DLD1 (cell line): ENCODE results near the gene CDH22.

ENCODE experiments used
- in situ Hi-C: cut with HindIII; loops from 2 replicates; pipeline ENCODE4 v1.10.0; 2017; ENCODE audit warnings: low sequenced_read_pairs

CDH22 gene

GRCh38 chr20:46219190-46219589 is 89.1 kb downstream of the CDH22 start:
- in situ Hi-C loops: no loop called here

GRCh38 chr20:46218656-46219055 is 89.6 kb downstream of the CDH22 start:
- in situ Hi-C loops: no loop called here

GRCh38 chr20:46217583-46217982 is 90.7 kb downstream of the CDH22 start:
- in situ Hi-C loops: no loop called here

- in situ Hi-C loops: no loop called here
These were observed 91.4 kb downstream of the CDH22 start for GRCh38 chr20:46216770-46217464.

GRCh38 chr20:46215913-46216707 is 92.2 kb downstream of the CDH22 start:
- in situ Hi-C loops: no loop called here

GRCh38 chr20:46214824-46215488 is 93.3 kb downstream of the CDH22 start:
- in situ Hi-C loops: no loop called here

- in situ Hi-C loops: no loop called here
These were observed 94.1 kb downstream of the CDH22 start for GRCh38 chr20:46213946-46214823.

- in situ Hi-C loops: no loop called here
These were observed 95.4 kb downstream of the CDH22 start for GRCh38 chr20:46212876-46213275.

GRCh38 chr20:46212252-46212651 is 96.0 kb downstream of the CDH22 start:
- in situ Hi-C loops: no loop called here

GRCh38 chr20:46211331-46211722 is 97.0 kb downstream of the CDH22 start:
- in situ Hi-C loops: no loop called here

GRCh38 chr20:46210672-46211330 is 97.5 kb downstream of the CDH22 start:
- in situ Hi-C loops: no loop called here

GRCh38 chr20:46209930-46210671 is 98.2 kb downstream of the CDH22 start:
- in situ Hi-C loops: no loop called here

- in situ Hi-C loops: no loop called here
These were observed 100.5 kb downstream of the CDH22 start for GRCh38 chr20:46207793-46208192.

- in situ Hi-C loops: no loop called here
These were observed 101.2 kb downstream of the CDH22 start for GRCh38 chr20:46206992-46207549.

GRCh38 chr20:46206025-46206424 is 102.3 kb downstream of the CDH22 start:
- in situ Hi-C loops: no loop called here

GRCh38 chr20:46205349-46205748 is 102.9 kb downstream of the CDH22 start:
- in situ Hi-C loops: no loop called here

- in situ Hi-C loops: no loop called here
These were observed 103.6 kb downstream of the CDH22 start for GRCh38 chr20:46204594-46205186.

GRCh38 chr20:46203510-46203837 is 104.8 kb downstream of the CDH22 start:
- in situ Hi-C loops: no loop called here
